Neural cell (in vitro differentiated cells): ENCODE data around the gene MYPN.

ENCODE experiments used
- CTCF ChIP-seq: fragments of 450-650 bp; IDR thresholded peaks from 2 replicates; pipeline ENCODE4 v1.5.1; 2014; ENCODE audit warnings: antibody characterized with exemption, mild to moderate bottlenecking, moderate library complexity; ENCODE audit not compliant: poor library complexity, severe bottlenecking
- EP300 ChIP-seq: fragments of 450-650 bp; conservative IDR thresholded peaks from 2 replicates; pipeline ENCODE4 v1.6.1; 2014; ENCODE audit warnings: antibody characterized with exemption, mild to moderate bottlenecking, moderate library complexity; ENCODE audit not compliant: poor library complexity, severe bottlenecking
- EZH2 ChIP-seq: fragments of 200-600, 300-800 bp; shearing (Covaris generic), sonication (generic); IDR thresholded peaks from 2 replicates; pipeline ENCODE4 v1.6.1; 2014; ENCODE audit warnings: antibody characterized with exemption, low read length, borderline replicate concordance, mild to moderate bottlenecking; ENCODE audit not compliant: insufficient read depth, poor library complexity, severe bottlenecking
- POLR2AphosphoS5 ChIP-seq: IDR thresholded peaks from 2 replicates; pipeline ENCODE4 v1.6.1; 2012
- RAD21 ChIP-seq: fragments of 450-650 bp; conservative IDR thresholded peaks from 2 replicates; pipeline ENCODE4 v1.6.1; 2014; ENCODE audit warnings: antibody characterized with exemption, mild to moderate bottlenecking, moderate library complexity
- REST ChIP-seq: IDR thresholded peaks from 2 replicates; pipeline ENCODE4 v1.6.1; 2012; ENCODE audit warnings: borderline replicate concordance
- SMC3 ChIP-seq: fragments of 450-650 bp; conservative IDR thresholded peaks from 2 replicates; pipeline ENCODE4 v1.6.1; 2014; ENCODE audit warnings: antibody characterized with exemption, mild to moderate bottlenecking, moderate library complexity; ENCODE audit not compliant: poor library complexity

GRCh38 chr10:68086910-68087684 is 22.2 kb upstream of the MYPN start:
- TF ChIP-seq SMC3 (no peak), POLR2AphosphoS5 (no peak), CTCF (no peak), EP300 (no peak), REST (no peak), RAD21 (no peak), EZH2 (no peak)
